HG02885 (cell line): ENCODE measurements around the gene NHLH1.

Source experiments
- ATAC-seq: cut with Tn5 transposase; IDR thresholded peaks from one replicate; pipeline ENCODE4 v1.9.1; 2021; ENCODE audit warnings: mild to moderate bottlenecking; ENCODE audit not compliant: unreplicated experiment, poor library complexity

The NHLH1 gene

DNA sequence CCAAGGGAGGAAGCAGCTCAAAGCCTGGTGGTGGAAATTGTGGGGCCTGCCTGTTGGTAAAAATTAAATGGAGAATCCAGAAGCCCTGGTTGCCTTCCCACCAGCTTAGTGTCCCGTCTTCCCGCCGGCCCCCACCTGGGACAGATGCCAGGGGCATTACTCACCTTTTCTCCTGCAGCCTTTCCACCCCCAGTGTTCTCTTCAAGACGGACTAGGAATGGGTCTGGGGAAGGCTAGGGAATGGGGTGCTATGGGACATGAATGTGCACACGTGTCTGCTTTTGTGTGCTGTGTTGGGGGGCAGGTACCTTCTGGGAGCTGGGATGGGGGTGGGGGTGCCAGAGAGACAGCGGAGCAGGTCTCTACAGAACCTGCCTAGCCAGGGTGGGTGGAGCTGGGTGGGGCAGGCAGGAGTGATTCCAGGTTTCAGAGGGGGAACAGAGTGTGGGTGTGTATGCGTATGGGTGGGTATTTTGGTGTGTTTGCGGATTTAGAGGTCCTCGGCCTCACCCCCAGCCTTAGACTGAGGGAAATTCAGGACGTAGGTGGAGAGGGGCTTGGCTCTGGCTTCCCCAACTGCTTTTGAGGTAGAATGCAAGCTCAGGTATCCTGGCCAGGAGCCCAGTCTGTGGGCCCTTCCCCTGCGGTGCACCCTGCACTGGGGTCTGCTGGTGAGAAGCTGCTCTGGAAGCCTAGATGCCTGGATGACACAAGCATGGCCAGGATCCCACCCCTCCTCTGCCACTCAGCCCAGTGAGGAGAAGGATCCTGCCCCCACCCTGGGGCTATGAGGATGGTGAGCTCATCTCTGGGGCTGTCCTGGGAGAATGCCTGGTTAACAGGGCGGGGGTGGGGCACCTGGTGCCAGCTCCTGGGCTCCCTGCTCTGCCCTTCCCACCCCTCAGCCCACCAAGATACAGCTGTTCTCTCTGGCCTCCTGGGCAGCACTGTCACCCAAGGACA lies 41.2 kb downstream of the NHLH1 start:
- ATAC-seq, result no peak

DNA sequence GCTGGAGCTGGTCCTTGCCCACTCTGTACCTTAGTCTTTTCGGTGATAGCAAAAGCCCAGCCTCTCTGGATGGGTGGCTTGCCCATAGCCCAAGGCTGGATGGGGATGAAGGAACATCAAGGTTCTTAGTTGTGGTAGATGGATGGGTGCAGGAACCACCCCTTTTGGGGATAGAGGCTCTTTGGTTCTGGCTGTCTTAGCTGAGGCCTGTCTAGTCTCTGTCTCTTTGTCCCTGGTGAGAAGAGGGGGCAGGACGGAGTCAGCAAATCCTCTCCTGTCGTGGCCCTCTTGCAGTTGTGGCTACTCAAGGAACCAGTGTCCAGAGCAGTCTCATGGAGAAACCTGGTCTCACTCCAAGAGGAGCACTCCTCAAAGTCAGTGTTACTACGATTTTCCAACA lies 42.0 kb downstream of the NHLH1 start:
- no peak for ATAC-seq

DNA sequence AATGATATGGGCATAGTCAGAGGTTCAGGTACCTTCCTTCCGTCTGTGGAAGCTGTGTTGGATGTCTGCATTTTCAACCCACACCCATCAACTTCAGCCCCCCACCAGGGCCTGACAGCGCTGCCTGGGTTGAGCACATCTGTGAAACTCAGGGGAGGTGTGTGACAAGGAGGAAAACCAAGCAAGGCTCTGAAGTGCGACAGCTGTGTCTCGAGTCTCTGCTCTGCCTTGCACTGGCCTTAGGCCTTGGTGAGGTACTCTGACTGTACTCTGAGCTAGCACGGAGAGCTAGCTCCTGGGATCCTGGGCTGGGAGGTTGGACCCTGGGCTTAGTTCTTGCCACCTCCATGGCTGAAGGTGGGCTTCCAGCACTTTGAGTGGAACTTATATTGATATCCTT lies 42.6 kb downstream of the NHLH1 start:
- ATAC-seq, result no peak

DNA sequence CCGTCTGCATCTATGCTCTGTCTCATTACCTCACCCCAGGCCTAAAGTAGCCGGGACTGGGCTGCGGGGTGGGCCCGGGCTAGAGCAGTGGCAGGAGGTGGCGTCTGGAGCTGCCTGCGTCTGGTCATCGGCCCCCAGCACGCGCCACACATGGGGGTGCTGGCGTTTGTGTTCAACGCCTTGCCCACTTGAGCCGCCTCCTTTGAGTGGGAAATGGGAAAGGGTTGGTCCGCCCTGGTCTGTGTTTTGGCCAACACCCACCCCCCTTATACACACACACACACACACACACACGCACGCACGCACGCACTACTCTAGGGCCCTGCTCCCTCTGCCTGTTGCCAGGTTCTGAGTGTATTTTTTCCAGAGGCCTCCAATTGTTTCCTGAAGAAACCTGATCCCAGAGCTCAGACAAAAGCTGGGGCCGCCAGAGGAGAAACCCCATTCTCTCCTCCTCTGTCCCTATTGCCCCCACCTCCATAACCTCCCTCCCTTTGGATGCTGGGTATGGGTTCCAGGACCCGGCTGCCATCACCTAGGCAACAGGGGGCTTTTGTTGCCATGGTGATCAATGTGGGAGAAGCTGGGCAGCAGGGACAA lies 43.6 kb downstream of the NHLH1 start:
- ATAC-seq, result no peak

DNA sequence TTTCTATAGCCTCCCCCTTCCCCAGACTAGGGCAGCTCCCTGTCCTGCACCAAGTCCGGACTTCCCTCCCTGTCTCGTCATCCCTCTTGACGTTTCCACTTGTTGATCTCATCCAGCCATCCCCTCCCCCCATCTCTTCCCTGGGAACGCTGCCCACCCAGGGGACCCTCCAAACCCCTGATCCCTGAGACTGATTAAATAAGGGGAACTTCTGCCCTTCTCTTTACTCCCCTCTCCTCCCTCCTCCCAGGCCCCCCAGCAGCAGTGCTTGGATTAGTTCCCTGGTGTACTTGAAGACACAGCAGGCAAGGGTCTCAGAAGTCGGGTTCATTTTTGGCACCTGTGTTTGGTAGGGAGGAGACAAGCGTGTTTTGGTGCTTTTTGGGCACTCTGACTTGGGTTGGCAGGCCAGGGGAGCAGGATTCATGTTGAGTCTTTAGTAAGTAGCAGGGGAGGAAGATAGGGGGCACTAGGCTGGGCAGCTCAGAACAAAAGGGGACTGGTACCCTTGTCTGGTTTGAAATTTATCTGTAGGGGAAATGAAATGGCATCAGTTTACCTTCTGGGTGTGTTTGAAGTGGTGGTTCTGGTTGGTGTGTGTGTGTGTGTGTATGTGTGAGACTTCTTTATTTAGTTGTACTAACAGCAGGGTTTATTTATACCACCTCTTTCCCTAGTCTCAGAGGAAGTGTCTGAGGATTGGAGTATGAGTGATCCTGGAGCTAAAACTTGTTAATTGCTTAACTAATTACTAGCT lies 44.6 kb downstream of the NHLH1 start:
- no peak for ATAC-seq

DNA sequence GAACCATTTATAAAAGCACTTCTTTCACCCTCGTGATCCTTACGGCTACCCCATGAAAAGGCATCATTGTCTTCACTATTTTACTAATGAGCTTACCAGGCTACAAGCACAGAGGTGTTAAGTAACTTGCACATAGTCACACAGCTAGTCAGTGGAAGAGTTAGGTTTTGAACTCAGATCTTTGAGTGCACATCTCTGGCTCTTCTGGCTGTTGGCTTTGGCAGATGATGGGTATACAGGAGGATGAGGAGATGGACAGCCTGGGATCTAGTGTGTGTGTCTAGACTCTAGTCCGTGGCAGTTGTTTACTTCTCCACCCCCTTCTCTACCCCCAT lies 45.1 kb downstream of the NHLH1 start:
- no peak for ATAC-seq

DNA sequence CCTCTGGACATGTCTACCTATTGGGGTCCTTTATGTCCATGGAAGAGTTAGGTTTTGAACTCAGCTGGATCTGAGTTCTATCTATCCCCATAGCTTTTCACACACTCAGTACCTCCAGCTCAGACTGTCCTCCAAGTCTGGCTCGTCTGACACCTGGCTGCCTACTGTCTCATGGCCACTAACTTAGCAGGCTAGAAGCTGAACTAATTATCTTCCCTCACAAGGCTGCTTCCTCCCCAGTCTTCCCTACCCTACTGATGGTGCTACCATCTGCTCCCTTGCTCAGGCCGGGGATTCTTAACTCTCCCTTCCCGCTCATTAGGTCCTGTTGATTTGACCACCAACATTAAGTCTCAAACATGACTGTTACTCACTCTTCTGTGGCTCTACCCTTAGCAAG lies 46.8 kb downstream of the NHLH1 start:
- no peak for ATAC-seq

DNA sequence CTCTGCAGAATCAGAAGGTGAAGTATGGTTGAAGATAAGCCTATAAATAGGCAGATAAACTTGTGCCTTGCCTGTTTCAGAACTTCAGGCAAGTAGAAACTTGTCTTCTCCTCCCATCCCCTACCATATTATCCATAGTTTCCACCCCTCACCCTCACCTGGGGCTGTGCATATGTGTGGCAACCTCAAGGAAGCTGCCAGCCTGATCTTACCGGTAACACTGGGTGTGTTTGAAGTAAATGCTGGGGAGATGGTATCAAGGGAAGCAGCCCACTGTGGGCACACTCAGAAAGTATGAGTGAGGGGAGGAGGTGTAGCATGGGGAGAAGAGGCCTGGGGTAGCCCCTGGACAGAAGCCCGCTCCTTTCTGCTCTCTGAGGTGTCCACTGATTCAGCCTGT lies 48.0 kb downstream of the NHLH1 start:
- ATAC-seq, result no peak

DNA sequence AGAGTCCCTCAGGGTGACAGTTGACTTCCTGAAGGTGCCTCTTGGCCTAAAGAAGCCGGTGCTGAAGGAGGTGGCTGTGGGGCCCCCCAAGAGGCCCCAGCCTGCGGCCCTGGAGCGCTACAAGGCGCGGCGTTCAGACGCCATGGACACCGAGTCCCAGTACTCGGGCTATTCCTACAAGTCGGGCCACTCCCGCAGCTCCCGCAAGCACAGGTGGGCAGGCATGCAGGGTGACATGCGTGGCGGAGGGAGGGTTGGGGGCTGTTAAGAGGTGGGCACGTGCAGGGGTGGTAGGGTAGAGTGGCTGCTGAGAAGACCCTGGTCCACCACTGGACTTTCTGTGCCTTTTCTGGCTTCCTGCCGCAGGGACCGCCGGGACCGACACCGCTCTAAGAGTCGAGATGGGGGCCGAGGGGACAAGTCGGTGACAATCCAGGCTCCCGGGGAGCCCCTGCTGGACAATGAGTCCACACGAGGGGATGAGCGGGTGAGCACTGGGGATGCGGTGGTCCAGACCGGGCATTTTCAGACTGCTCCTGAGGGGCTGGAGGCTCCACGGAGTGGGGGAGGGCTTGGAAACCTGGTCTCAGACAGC lies 48.9 kb downstream of the NHLH1 start:
- ATAC-seq, result no peak

DNA sequence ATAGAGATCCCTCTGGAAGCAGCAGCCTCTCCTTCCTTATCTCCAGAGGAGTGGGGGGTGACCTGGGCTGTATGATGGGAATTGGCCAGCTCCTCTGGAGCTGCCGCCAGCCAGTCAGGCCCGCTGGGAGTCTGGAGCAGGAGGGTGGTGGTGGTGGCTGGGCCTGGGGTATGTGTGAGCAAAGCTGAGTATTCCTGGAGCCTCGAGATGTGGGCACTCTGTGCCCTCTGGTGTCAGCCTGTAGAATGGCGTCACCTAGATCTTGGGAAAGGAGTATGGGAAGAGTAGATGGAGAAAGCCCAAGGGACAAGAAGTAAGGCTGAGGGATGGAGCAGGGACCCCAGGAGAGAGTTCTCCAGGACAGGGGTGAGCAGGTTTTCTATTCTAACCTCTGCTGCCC lies 49.5 kb downstream of the NHLH1 start:
- ATAC-seq, result no peak

DNA sequence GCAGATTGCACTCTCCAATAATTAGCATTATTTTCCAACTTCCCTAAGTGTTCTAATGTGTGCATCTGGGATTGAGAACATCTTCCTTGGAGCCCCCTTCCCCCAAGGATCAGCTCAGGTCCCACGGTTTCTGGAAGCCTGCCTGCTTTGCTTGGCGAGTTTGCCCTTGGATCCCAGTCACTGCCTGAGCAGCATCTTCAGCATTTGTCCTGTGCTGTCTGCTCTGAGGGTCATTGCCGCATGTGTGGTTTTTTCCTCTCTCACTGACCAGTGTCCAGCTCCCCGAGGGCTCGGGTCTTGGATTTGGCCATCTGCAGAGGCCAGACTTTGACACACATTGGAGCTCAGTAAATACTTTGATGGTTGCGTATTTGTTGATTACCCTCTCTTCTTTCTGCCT lies 51.6 kb downstream of the NHLH1 start:
- no peak for ATAC-seq

DNA sequence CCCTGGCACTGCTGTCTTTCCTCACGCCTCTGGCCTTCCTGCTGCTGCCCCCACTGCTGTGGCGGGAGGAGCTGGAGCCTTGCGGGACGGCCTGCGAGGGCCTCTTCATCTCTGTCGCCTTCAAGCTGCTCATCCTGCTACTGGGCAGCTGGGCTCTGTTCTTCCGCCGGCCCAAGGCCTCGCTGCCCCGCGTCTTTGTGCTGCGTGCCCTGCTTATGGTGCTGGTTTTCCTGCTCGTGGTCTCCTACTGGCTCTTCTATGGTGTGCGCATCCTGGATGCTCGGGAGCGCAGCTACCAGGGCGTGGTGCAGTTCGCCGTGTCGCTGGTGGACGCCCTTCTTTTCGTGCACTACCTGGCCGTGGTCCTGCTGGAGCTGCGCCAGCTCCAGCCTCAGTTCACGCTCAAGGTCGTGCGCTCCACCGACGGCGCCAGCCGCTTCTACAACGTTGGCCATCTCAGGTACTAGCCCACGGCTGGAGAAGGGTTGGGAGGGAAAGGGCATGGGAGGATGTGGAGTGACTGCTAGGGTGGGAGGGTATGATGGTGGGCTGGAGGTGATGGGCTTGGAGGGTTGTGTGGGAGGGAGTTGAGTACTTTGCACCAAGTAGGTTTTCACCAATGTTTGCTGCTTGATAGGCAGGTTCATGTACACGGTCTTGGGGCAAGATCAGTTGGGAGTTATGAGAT lies 52.4 kb downstream of the NHLH1 start:
- no peak for ATAC-seq

DNA sequence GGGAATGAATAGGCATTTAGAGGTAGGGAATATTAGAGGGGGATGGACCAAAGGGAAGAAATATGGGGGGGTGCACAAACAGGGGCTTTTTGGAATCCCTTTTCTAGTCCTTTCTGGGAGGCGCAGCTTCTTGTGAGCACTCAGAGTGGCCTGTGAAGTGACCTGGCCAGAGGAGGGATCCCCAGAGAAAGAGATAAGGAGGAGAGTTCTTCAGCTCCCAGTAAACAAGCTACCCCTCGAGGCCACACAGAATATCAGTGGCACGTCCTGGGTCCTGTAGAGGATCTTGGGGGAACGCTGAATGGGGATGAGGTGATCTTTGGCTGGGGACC lies 52.9 kb downstream of the NHLH1 start:
- no peak for ATAC-seq

DNA sequence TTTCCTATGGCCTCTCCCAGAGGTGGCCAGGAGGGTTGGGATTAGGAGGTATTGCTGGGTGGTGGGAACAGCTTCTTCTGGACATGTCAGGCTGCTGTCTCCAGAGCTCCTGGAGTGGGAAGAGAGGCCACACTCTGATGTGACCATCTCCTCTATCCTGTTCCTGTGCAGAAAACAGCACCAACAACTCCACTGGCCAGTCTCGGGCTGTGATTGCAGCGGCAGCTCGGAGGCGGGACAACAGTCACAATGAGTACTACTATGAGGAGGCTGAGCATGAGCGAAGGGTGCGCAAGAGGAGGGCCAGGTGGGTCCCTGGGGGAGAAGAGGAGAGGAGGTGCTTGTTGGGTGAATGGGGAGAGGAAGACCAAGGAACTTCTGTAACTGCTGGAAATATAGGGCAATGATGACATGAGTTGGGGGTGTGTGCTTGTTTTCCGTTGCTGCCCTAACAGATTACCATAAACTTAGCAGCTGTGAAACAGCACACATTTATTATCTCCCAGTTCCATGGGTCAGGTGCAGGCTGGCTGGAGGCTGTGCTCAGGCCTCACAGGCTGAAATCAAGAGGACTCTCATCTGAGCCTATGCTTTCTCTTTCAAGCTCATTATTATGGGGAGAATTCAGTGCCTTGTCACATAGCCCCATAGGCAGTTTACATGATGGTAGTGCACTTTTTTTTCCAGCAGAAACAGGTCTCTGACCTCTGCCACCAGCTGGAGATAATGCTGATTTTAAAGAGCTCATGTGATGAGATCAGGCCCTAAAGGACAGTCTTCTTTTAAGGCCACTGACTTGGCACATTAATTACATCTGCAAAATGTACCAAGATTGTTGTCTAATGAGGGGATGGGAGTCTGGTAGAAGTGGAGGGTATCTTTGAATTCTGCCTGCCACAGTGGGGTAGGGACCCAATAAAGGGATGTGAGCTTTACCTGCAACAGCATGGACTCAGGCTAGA lies 54.3 kb downstream of the NHLH1 start:
- ATAC-seq, result no peak

DNA sequence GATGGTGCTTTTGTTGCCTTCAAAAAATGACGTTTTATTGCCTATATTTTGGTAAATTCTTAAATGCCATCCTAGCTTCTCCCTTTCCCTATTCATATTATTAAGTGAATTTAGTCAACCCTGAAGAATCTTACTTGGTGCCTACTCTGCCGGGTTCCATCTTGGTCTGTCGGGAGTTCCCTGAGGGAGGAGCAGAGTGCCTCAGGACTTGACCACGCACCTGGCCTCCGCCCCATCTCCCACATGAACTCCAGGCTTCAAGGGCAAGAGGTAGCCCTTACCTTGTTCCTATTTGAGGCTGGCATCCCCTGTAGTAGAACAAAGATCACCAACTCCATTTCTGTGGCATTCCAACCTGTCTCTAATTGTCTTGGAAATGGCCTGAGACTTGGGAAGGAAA lies 55.0 kb downstream of the NHLH1 start:
- ATAC-seq, result no peak
